ENCODE measurements around the gene DIRAS1.

- no peak for TF ChIP-seq POLR2A (IDR thresholded peaks at IDR 0.05)
- TF ChIP-seq CTCF (IDR thresholded peaks at IDR 0.05) = no peak
Measured at GRCh38 chr19:2714531-2715269, 6.5 kb downstream of the DIRAS1 start.
